HepG2 (cell line): ENCODE measurements around the gene SPSB1. TPM values are rescaled to one million over a fixed set of nuclear protein-coding genes. Genes with fewer than 3 reads are reported as not detected.

Source experiments
- ATAC-seq: fragments of 200-7000 bp; cut with Tn5 transposase; 3 replicates; pipeline ENCODE4 v1.9.1; 2020; ENCODE audit warnings: mild to moderate bottlenecking, moderate library complexity
- BruUV-seq: library from RNA; stranded (reverse); fragments of 400-500 nt; replicated peaks from 2 replicates; lab custom pipeline; 2021; lab: Mats Ljungman, UMichigan
- CTCF ChIA-PET: fragments of 300-600 bp; formaldehyde crosslinking; extraction: SDS; loops from one replicate; lab custom pipeline; 2021; ENCODE audit warnings: low total read pairs, inconsistent platforms, low intra/inter-chr PET ratio; lab: Yijun Ruan, JAX
- POLR2A ChIA-PET: fragments of 350-600 bp; sonication (Branson Sonifier 250); formaldehyde crosslinking; loops from one replicate; lab custom pipeline; 2020; ENCODE audit warnings: antibody characterized with exemption, inconsistent platforms; lab: Yijun Ruan, JAX
- DNase-seq: peaks from one replicate; pipeline ENCODE4 v3.0.0-alpha.2; 2015; ENCODE audit warnings: low spot score
- FAIRE-seq: peaks from 3 replicates; lab custom pipeline; 2011; peaks lifted over from hg19 to GRCh38; lab: Jason Lieb, UNC
- H2AFZ ChIP-seq: one replicate; pipeline ENCODE4 v1.6.1; 2011; ENCODE audit warnings: low read length, inconsistent platforms
- H3K27ac ChIP-seq: fragments of 300-600 bp; 3 replicates; pipeline ENCODE4 v1.8.0; 2011; ENCODE audit warnings: mixed run types, mild to moderate bottlenecking, mixed read lengths, low read length, inconsistent platforms; ENCODE audit not compliant: insufficient read depth; ENCODE audit errors: extremely low read length
- H3K27me3 ChIP-seq, 2 experiments: fragments of 200-600 bp in 1 of 2; 2 replicates in 1 of 2; 3 replicates in 1 of 2; pipeline versions ENCODE4 v1.6.0 to v1.8.0; 2011; ENCODE audit warnings: low read length in 2 of 2, mild to moderate bottlenecking in 2 of 2, moderate library complexity in 2 of 2, inconsistent platforms in 1 of 2; ENCODE audit not compliant: insufficient read depth in 2 of 2, control insufficient read depth in 1 of 2
- H3K36me3 ChIP-seq, 2 experiments: fragments of 200-600 bp in 1 of 2; replicated peaks in 1 of 2; 2 replicates in 1 of 2; 3 replicates in 1 of 2; pipeline versions ENCODE4 v1.5.1 to v1.8.0; 2011; ENCODE audit warnings: low read length in 2 of 2, inconsistent platforms in 1 of 2; ENCODE audit not compliant: insufficient read depth in 2 of 2, control insufficient read depth in 1 of 2
- H3K4me1 ChIP-seq: 2 replicates; pipeline ENCODE4 v1.5.1; 2012; ENCODE audit warnings: low read length, inconsistent platforms; ENCODE audit not compliant: insufficient read depth
- H3K4me2 ChIP-seq: 2 replicates; pipeline ENCODE4 v1.6.0; 2011; ENCODE audit warnings: low read depth, low read length, inconsistent platforms
- H3K4me3 ChIP-seq, 3 experiments: fragments of 200-600 bp in 1 of 3; sonication (generic), shearing (Covaris generic) in 1 of 3; replicated peaks in 1 of 3; 2 replicates each; pipeline ENCODE4 v1.5.1; 2011 to 2016; ENCODE audit warnings: low read length in 3 of 3, inconsistent platforms in 2 of 3, low read depth in 2 of 3, mild to moderate bottlenecking in 2 of 3, control low read depth in 1 of 3, mixed read lengths in 1 of 3; ENCODE audit not compliant: insufficient read depth in 1 of 3
- H3K79me2 ChIP-seq: one replicate; pipeline ENCODE4 v1.6.1; 2011; ENCODE audit warnings: low read length, inconsistent platforms; ENCODE audit not compliant: insufficient read depth
- H3K9ac ChIP-seq: 2 replicates; pipeline ENCODE4 v1.6.0; 2011; ENCODE audit warnings: mild to moderate bottlenecking, low read depth, low read length, inconsistent platforms; ENCODE audit not compliant: insufficient read depth
- H3K9me3 ChIP-seq: 2 replicates; pipeline ENCODE4 v1.5.1; 2012; ENCODE audit warnings: mild to moderate bottlenecking, low read length
- H4K20me1 ChIP-seq: 2 replicates; pipeline ENCODE4 v1.6.0; 2011; ENCODE audit warnings: inconsistent platforms, mild to moderate bottlenecking, low read length, moderate library complexity; ENCODE audit not compliant: insufficient read depth
- JUN ChIP-seq: sonication (generic); formaldehyde crosslinking; IDR thresholded peaks from 2 replicates; pipeline ENCODE4 v1.4.0; 2020; ENCODE audit warnings: mild to moderate bottlenecking, missing genetic modification reagents
- TARDBP ChIP-seq: sonication (generic); formaldehyde crosslinking; IDR thresholded peaks from 2 replicates; pipeline ENCODE4 v1.8.0; 2022; ENCODE audit warnings: mild to moderate bottlenecking, missing genetic modification reagents
- ZFP62 ChIP-seq: sonication (generic); formaldehyde crosslinking; IDR thresholded peaks from 2 replicates; pipeline ENCODE4 v1.4.0; 2020; ENCODE audit warnings: missing genetic modification reagents
- ZNF839 ChIP-seq: sonication (generic); formaldehyde crosslinking; IDR thresholded peaks from 2 replicates; pipeline ENCODE4 v1.4.0; 2020; ENCODE audit warnings: missing genetic modification reagents, mild to moderate bottlenecking, borderline replicate concordance
- ZSCAN30 ChIP-seq: sonication (generic); formaldehyde crosslinking; IDR thresholded peaks from 2 replicates; pipeline ENCODE4 v1.5.0; 2020; ENCODE audit warnings: mild to moderate bottlenecking, missing genetic modification reagents
- WGBS: methylation state at CpG from one replicate; pipeline ENCODE4 v1.1.6; 2017; ENCODE audit warnings: low lambda C conversion rate; 5-methylcytosine and 5-hydroxymethylcytosine counted together
- in situ Hi-C: cut with HindIII; loops from 2 replicates; pipeline ENCODE4 v1.10.0; 2017; ENCODE audit warnings: low pct_unique_long_range_greater_than_20kb; ENCODE audit not compliant: extremely low pct_ligation_motif_present
- intact Hi-C: fragments of 100-400 bp; cut with micrococcal nuclease; formaldehyde crosslinking; loops from one replicate; pipeline ENCODE4 v1.10.0; 2022; ENCODE audit not compliant: unreplicated experiment
- polyA plus RNA-seq, 8 experiments: library from polyadenylated mRNA; depleted of rRNA in 3 of 8; stranded (reverse) in 7 of 8; unstranded in 1 of 8; fragments of >200 nt; fragmentation: Illumina TruSeq in 4 of 8; extraction: Trizol in 4 of 8; gene quantifications; 2 replicates each; pipeline versions ENCODE4 v1.2.1 to v1.2.3, GENCODE V29; 2011 to 2016; ENCODE audit warnings: low read depth in 4 of 8, missing spikeins in 1 of 8, mixed read lengths in 1 of 8; ENCODE audit not compliant: insufficient read depth in 1 of 8
- total RNA-seq, 5 experiments: library from RNA; depleted of rRNA; stranded (reverse); fragments of >200 nt; fragmentation: Illumina TruSeq; extraction: Trizol; gene quantifications; 2 replicates each; pipeline ENCODE4 v1.2.3, GENCODE V29; 2016; ENCODE audit warnings: low read depth in 1 of 5
- TF ChIP-seq, protein P1 (sequence below): sonication (generic); formaldehyde crosslinking; conservative IDR thresholded peaks from 2 replicates; pipeline ENCODE4 v1.4.0; 2020; ENCODE audit warnings: mild to moderate bottlenecking, missing genetic modification reagents, moderate library complexity
- TF ChIP-seq, protein P2 (sequence below): sonication (generic); formaldehyde crosslinking; IDR thresholded peaks from 2 replicates; pipeline ENCODE4 v1.4.0; 2020; ENCODE audit warnings: missing genetic modification reagents, mild to moderate bottlenecking, borderline replicate concordance
- TF ChIP-seq, protein P3 (sequence below): sonication (generic); formaldehyde crosslinking; IDR thresholded peaks from 2 replicates; pipeline ENCODE4 v1.4.0; 2020; ENCODE audit warnings: missing genetic modification reagents, borderline replicate concordance
- TF ChIP-seq, protein P4 (sequence below): sonication (generic); formaldehyde crosslinking; IDR thresholded peaks from 2 replicates; pipeline ENCODE4 v1.4.0; 2020; ENCODE audit warnings: missing genetic modification reagents; ENCODE audit errors: not compliant biosample characterization
- TF ChIP-seq, protein P5 (sequence below): sonication (generic); formaldehyde crosslinking; IDR thresholded peaks from 2 replicates; pipeline ENCODE4 v1.4.0; 2020; ENCODE audit warnings: missing genetic modification reagents, borderline replicate concordance

Gene SPSB1
- total and polyA plus RNA-seq, 2 of the 13 experiments (the other 11 are each of a cell fraction or from before 2014, with no cell fraction given) = 5.0 to 8.0 TPM

DNA sequence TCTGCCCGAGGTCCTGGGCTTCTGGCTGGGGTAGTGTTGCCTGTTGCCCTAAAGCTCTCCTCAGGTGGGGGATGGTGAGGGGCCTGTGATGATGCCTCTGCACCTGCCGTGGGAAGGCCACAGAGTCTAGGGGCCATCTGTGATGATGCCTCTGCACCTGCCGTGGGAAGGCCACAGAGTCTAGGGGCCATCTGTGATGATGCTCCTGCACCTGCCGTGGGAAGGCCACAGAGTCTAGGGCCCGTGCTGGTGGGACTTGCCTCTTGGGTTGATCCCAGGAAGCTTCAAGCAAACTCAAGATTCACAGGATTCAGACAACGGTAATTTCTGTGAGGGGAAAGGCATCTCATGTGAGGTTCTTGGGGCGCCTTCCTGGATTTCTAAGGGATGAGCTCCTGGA lies 17.3 kb downstream of the SPSB1 start:
- Histone ChIP-seq H3K9me3 (no peaks in the 10 kb centered on the region), H3K36me3 (no peaks in the 10 kb centered on the region), H4K20me1 (no peaks in the 10 kb centered on the region), H3K79me2 (no peaks in the 10 kb centered on the region), H3K4me1 (no peaks in the 10 kb centered on the region), H3K4me2 (no peak overlapping the region), H3K27ac (no peak overlapping the region), H2AFZ (no peak overlapping the region), H3K27me3 (no peaks in the 10 kb centered on the region), H3K9ac (no peak overlapping the region), H3K4me3 (no peak overlapping the region)
- ChIA-PET CTCF (no interaction called here), POLR2A (no interaction called here)
- BruUV-seq = no TSS peak
- 100% methylated on average over 1 of the region's 7 CpGs for WGBS
- DNase-seq = no peak
- in situ Hi-C loops = no loop called here
- intact Hi-C loops = no loop called here
- FAIRE-seq = no peak
- no peak for ATAC-seq
- no peak for TF ChIP-seq ZFP62 (CRISPR knock-in tag)
- TF ChIP-seq, protein P1, sequence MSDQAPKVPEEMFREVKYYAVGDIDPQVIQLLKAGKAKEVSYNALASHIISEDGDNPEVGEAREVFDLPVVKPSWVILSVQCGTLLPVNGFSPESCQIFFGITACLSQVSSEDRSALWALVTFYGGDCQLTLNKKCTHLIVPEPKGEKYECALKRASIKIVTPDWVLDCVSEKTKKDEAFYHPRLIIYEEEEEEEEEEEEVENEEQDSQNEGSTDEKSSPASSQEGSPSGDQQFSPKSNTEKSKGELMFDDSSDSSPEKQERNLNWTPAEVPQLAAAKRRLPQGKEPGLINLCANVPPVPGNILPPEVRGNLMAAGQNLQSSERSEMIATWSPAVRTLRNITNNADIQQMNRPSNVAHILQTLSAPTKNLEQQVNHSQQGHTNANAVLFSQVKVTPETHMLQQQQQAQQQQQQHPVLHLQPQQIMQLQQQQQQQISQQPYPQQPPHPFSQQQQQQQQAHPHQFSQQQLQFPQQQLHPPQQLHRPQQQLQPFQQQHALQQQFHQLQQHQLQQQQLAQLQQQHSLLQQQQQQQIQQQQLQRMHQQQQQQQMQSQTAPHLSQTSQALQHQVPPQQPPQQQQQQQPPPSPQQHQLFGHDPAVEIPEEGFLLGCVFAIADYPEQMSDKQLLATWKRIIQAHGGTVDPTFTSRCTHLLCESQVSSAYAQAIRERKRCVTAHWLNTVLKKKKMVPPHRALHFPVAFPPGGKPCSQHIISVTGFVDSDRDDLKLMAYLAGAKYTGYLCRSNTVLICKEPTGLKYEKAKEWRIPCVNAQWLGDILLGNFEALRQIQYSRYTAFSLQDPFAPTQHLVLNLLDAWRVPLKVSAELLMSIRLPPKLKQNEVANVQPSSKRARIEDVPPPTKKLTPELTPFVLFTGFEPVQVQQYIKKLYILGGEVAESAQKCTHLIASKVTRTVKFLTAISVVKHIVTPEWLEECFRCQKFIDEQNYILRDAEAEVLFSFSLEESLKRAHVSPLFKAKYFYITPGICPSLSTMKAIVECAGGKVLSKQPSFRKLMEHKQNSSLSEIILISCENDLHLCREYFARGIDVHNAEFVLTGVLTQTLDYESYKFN (CRISPR knock-in tag) = no peak
- TF ChIP-seq JUN (CRISPR knock-in tag) = no peak
- TF ChIP-seq, protein P2, sequence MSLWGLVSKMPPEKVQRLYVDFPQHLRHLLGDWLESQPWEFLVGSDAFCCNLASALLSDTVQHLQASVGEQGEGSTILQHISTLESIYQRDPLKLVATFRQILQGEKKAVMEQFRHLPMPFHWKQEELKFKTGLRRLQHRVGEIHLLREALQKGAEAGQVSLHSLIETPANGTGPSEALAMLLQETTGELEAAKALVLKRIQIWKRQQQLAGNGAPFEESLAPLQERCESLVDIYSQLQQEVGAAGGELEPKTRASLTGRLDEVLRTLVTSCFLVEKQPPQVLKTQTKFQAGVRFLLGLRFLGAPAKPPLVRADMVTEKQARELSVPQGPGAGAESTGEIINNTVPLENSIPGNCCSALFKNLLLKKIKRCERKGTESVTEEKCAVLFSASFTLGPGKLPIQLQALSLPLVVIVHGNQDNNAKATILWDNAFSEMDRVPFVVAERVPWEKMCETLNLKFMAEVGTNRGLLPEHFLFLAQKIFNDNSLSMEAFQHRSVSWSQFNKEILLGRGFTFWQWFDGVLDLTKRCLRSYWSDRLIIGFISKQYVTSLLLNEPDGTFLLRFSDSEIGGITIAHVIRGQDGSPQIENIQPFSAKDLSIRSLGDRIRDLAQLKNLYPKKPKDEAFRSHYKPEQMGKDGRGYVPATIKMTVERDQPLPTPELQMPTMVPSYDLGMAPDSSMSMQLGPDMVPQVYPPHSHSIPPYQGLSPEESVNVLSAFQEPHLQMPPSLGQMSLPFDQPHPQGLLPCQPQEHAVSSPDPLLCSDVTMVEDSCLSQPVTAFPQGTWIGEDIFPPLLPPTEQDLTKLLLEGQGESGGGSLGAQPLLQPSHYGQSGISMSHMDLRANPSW (CRISPR knock-in tag) = no peak
- TF ChIP-seq, protein P3, sequence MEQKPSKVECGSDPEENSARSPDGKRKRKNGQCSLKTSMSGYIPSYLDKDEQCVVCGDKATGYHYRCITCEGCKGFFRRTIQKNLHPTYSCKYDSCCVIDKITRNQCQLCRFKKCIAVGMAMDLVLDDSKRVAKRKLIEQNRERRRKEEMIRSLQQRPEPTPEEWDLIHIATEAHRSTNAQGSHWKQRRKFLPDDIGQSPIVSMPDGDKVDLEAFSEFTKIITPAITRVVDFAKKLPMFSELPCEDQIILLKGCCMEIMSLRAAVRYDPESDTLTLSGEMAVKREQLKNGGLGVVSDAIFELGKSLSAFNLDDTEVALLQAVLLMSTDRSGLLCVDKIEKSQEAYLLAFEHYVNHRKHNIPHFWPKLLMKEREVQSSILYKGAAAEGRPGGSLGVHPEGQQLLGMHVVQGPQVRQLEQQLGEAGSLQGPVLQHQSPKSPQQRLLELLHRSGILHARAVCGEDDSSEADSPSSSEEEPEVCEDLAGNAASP (CRISPR knock-in tag) = no peak
- TF ChIP-seq TARDBP (CRISPR knock-in tag) = no peak
- TF ChIP-seq ZNF839 (CRISPR knock-in tag) = no peak
- TF ChIP-seq, protein P4, sequence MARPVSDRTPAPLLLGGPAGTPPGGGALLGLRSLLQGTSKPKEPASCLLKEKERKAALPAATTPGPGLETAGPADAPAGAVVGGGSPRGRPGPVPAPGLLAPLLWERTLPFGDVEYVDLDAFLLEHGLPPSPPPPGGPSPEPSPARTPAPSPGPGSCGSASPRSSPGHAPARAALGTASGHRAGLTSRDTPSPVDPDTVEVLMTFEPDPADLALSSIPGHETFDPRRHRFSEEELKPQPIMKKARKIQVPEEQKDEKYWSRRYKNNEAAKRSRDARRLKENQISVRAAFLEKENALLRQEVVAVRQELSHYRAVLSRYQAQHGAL (CRISPR knock-in tag) = no peak
- TF ChIP-seq, protein P5, sequence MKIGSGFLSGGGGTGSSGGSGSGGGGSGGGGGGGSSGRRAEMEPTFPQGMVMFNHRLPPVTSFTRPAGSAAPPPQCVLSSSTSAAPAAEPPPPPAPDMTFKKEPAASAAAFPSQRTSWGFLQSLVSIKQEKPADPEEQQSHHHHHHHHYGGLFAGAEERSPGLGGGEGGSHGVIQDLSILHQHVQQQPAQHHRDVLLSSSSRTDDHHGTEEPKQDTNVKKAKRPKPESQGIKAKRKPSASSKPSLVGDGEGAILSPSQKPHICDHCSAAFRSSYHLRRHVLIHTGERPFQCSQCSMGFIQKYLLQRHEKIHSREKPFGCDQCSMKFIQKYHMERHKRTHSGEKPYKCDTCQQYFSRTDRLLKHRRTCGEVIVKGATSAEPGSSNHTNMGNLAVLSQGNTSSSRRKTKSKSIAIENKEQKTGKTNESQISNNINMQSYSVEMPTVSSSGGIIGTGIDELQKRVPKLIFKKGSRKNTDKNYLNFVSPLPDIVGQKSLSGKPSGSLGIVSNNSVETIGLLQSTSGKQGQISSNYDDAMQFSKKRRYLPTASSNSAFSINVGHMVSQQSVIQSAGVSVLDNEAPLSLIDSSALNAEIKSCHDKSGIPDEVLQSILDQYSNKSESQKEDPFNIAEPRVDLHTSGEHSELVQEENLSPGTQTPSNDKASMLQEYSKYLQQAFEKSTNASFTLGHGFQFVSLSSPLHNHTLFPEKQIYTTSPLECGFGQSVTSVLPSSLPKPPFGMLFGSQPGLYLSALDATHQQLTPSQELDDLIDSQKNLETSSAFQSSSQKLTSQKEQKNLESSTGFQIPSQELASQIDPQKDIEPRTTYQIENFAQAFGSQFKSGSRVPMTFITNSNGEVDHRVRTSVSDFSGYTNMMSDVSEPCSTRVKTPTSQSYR (CRISPR knock-in tag) = no peak
- no peak for TF ChIP-seq ZSCAN30 (CRISPR knock-in tag)
